Posterior cingulate gyrus (tissue), 11 donors: Measurements from ENCODE around the gene HOTAIR.

Experiments used
- DNase-seq, 10 donors: peaks; one replicate each; pipeline versions ENCODE4 v3.0.0 to v3.0.0-alpha.2; 2020 to 2021; ENCODE audit warnings: mixed read lengths in 3 of 10
- intact Hi-C: fragments of 100-400 bp; cut with DNase I; formaldehyde crosslinking; loops from one replicate; pipeline ENCODE4 v1.15.1; 2023

The HOTAIR gene

GRCh38 chr12:53977596-53978445 lies 3.1 kb upstream of the HOTAIR start:
- intact Hi-C loops = no loop called here
- DNase-seq = peak in 1 of 10 donors; percentile 6

- DNase-seq = peak in 1 of 10 donors; percentile 2
- intact Hi-C loops = no loop called here
These were observed 2.3 kb upstream of the HOTAIR start for GRCh38 chr12:53976823-53977595.

DNA sequence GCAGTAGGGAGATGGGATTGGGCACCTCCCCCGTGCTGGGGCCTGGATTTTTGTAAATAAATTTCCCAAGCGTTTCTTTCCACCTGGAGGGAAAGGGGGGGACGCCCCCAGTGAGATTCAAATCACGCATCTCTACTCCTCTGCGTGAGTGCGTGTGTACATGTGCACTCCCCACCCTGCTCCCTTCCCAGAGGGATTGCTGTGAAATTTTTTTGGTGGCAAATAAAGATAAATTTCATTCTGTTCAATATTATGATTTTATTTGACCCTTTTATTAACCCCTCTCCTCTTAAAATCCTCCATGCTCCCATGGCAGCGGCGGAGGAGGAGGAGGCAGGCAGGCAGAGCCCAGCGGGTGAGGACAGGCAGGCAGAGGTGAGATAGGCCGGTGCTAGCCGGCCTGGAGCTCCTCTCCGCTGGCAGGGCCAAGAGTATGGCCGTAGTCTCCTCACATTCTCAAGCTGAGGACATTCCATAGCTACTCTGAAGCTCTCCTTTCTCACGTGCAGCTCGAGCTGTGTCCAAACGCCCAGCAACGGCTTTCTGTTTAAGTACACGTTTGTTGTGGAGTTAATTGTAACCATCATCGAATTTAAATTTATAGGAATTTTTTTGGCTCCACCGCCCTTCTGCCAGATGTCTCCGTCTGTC lies 1.5 kb upstream of the HOTAIR start:
- peak in 2 of 10 donors; percentile 22 to 36 for DNase-seq
- intact Hi-C loops = no loop called here

DNA sequence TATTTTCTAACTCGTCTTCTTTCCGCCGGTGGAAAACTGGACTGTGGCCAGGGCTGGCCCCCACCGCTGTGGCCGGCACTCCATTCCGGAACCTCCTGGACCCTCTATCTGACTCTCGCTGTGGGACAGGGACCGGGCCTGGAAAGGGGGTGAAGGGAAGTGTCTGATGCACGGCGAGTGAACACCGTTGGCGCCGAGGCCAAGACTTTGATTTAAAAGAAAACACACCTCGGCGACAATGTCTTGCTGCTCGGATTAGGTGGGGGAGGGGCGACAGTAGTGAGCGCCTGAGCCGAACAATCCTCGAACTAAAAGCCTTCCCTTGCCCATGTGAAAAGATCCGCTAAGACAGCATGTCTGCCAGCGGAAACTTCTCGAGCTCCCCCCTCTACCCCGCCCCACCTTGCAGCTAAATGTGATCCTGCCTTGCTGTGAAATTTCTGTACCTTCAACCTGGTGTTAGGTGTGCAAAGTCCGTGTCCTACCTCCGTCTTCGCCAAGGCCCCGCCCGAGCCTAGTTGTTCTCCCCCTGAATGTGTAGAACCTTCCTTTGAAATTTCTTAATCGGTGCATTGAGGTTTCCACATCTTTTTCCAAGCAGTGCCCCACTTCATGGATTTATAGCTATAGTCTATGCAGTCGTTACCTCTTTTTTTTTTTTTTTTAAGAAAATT lies 862 bp upstream of the HOTAIR start:
- DNase-seq = peak in 2 of 10 donors; percentile 46 to 47
- intact Hi-C loops = no loop called here

DNA sequence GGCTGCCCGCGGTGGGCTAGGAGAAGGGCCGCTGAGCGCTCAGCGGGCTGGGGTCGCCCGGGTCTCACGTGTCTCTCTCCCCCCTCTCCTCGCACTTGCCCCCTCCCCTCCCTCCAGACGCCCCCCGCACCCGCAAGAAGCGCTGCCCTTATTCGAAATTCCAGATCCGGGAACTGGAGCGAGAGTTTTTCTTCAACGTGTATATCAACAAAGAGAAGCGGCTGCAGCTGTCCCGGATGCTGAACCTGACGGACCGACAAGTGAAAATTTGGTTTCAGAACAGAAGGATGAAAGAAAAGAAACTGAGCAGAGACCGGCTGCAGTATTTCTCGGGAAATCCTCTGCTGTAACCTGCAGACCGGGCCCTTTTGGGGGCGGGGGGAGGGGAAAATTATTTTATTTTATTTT lies 314 bp upstream of the HOTAIR start:
- peak in 1 of 10 donors; percentile 38 for DNase-seq
- intact Hi-C loops = no loop called here

DNA sequence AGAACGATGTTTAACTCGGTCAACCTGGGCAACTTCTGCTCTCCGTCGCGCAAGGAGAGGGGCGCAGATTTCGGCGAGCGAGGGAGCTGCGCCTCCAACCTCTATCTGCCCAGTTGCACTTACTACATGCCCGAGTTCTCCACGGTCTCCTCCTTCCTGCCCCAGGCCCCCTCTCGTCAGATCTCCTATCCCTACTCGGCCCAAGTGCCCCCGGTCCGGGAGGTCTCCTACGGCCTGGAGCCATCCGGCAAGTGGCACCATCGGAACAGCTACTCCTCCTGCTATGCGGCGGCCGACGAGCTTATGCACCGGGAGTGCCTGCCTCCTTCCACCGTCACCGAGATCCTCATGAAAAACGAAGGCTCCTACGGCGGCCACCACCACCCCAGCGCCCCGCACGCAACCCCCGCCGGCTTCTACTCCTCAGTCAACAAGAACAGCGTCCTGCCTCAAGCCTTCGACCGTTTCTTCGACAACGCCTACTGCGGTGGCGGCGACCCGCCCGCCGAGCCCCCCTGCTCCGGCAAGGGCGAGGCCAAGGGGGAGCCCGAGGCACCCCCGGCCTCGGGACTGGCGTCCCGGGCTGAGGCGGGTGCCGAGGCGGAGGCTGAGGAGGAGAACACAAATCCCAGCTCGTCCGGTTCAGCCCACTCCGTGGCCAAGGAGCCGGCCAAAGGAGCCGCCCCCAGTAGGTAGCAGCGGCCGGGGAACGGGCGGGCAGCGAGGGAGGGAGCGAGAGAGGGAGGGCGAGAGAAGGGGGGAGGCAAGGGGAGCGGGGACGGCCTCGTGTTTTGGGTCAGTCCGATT lies 1.3 kb downstream of the HOTAIR start:
- peak in 3 of 10 donors; percentile 47 to 76 (median 58) for DNase-seq
- intact Hi-C loops = no loop called here

DNA sequence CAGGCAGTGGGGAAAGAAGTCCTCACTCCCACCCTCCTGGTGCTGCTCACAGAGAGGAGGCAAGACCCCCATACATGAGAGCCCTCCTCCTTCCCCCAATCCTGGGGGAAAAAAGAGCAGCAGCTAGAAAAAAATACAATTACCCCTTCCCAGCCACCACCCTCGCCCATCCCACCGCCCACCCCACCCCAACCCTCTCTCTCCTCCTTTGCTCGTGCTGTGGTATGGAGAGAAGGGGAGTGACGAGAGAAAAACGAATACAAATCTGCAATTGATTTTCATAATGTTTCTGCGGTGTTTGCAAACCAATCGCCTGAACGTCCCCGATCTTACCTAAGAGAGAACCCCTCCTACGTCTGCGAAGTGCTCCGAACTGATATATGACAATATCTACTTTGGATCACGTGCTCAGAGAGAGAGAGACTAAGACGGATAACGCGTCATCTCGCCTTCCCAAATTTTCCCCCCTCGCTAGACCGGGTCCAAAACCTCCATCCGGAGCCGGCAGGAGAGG lies 2.0 kb downstream of the HOTAIR start, which contains the start of gene HOXC11:
HOXC11 (plus strand) TSS at position 405 of the 514 bp plus-strand sequence. CDS start 116 bp downstream, outside the sequence.
- intact Hi-C loops = no loop called here
- no peak for DNase-seq

GRCh38 chr12:53972152-53972702 lies 2.5 kb downstream of the HOTAIR start:
- intact Hi-C loops = no loop called here
- DNase-seq = peak in 3 of 10 donors; percentile 5 to 48 (median 19)

GRCh38 chr12:53971686-53972085 lies 3.1 kb downstream of the HOTAIR start:
- peak in 2 of 10 donors; percentile 5 to 8 for DNase-seq
- intact Hi-C loops = no loop called here

DNA sequence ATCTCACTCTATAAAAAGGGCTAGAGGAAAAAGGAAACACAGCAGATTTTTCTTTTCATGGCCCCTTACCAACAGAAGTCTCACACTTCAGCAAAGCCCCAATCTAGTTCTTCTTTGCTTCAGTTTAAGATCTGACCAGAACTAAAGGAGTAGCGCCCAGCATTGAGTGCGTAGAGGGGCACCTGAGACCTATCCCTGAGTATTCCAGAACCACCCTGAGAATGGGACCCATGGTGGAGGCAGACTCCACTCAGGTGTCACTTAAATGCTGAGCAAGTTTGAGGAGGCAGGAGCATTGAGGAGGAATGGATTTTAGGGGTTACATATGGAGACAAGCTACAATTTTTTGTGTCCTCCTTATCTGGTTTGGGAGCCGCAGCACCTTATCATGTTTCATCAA lies 3.6 kb downstream of the HOTAIR start:
- intact Hi-C loops = no loop called here
- peak in 1 of 10 donors; percentile 40 for DNase-seq

DNA sequence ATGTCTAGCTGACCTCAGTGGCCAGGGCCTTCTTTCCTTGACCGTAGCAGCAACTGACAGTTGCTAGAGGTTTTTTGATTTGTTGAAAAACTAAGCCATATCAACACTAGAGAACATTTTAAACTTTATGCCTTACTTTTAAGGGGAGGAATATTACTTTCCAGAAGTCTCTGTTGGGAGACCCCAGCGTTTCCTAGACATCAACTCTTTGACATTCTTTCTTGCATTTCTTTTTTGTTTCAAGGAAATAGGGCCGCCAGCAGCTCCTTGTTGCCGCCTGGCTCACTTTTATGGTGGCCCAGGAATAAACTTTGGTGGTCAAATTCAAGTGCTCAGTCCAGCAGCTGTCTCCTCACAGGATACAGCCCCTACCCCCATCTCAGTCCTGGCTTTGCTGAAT lies 4.3 kb downstream of the HOTAIR start:
- peak in 1 of 10 donors; percentile 10 for DNase-seq
- intact Hi-C loops = no loop called here

DNA sequence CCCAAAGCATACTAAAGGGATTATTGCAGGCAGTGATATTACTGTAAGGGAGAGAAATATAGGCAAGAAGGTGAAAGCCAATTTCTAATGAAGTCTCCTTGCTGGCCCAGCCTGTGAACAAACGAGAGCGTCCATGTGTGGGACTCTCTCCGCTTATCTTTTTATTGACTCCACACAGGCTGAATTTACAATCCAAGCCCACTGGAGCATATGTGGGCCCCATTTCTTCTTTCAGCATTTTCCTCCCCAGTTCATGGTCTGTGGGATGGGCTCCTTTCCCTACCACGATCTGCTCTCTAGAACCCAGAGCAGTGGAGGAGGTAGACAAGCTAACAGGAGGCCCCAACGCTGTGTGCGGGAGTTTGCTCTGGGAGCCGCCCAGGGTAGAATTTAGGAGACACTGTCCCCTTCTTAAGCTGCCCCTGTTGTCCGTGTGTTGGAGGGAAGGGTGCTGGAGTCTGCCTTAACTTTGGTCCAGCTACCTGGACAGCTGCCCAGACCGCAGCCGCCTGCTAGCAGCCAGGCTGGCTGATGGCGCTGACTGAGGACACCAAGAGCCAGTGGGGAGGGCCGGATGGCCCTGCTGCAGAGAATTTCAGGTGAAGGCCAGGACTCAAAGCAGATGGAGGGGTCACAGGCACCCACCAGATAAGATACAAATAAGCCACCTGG lies 5.0 kb downstream of the HOTAIR start:
- intact Hi-C loops = no loop called here
- DNase-seq = peak in 2 of 10 donors; percentile 22 to 23

GRCh38 chr12:53968214-53969127 lies 6.3 kb downstream of the HOTAIR start:
- intact Hi-C loops = no loop called here
- DNase-seq = peak in 2 of 10 donors; percentile 19 to 39

DNA sequence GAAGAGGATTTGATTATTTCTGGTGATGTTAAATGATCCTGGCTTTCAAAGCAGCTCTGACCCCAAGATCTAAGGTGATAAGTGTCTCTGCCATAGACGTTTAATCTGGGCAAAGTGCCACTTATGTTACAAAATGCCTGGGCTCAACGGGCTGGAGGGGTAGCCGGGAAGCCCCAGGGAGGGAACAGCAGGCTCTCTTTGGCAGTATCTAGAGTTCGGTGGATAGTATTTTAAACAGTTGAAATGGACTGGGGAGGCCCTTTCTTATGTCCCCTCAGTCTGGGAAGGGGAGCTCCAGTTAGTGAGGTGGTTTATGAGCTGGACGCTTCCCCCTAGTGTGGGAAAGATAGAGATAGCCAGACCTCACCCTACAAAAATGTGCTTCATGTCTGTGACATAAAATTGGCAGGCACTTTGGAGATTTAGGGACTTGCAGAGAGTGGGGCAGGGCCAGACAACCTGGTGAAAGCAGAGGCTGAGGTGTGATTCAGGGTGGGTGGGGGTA lies 7.3 kb downstream of the HOTAIR start:
- DNase-seq = peak in 1 of 10 donors; percentile 18
- intact Hi-C loops = no loop called here

DNA sequence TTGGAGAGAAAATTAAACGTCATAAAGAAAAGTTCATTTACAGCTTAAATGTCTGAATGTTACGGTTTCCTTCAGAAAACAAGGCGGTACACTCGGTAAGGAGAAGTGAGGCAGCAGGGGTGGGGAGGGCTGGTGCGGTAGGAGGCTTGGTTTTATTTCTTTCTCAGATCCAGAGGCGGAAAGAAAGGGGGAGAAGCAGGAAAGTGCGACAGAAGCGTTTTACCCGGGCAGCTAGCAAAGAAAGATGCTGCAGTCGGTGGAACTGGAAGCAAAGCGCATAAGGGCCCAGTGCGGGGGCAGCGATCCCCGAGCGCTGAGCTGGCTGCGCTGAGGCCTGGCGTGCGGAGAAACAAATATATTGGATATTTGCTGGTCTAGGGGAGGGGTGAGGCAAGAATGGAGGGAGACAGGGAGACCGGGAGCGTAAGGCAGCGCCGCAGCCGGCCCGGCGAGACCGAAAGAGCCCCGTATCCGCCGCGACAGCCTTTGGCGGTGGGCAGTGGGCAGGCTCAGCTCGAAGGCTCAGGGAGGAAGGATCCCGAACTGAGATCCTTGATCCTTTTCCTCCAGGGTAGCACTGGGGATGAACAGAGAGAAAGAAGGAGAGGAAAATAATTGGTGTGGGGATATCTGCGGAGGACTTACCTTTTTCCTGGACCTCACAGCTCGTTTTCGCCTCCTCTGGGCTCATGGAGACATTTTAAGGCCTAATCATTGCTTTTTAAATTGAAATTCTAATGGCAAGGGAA lies 8.2 kb downstream of the HOTAIR start:
- DNase-seq = peak in 2 of 10 donors; percentile 12 to 30
- intact Hi-C loops = no loop called here

DNA sequence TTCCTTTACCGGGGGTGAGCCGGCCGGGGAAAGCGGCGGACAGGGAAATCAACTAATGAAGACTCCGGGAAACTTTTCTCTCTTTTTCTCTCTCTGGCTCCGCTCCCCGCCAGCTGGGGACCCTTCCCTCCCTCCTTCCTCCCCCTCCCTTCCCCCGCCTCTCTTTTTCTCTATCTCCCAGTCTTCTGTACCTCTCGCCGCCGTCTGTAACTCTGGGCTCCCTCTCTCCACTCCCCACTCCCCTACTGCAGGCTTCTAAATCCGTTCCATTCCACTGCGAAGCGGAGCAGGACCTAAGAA lies 8.7 kb downstream of the HOTAIR start:
- intact Hi-C loops = no loop called here

More for the DNA sequence above, 8.7 kb downstream of the HOTAIR start:
- no peak for DNase-seq
